Panc1 (cell line): ENCODE measurements around the gene SLITRK3. TPM values are rescaled to one million over a fixed set of nuclear protein-coding genes. Genes with fewer than 3 reads are reported as not detected.

ENCODE experiments used
- ATAC-seq: fragments of 200-7000 bp; cut with Tn5 transposase; 2 replicates; pipeline ENCODE4 v1.9.1; 2020; ENCODE audit warnings: mild to moderate bottlenecking, moderate library complexity
- BruUV-seq: library from RNA; stranded (reverse); fragments of 400-500 nt; replicated peaks from 2 replicates; lab custom pipeline; 2021; lab: Mats Ljungman, UMichigan
- CTCF ChIA-PET: fragments of 300-600 bp; sonication (Branson Sonifier 250); formaldehyde crosslinking; loops from one replicate; lab custom pipeline; 2022; ENCODE audit warnings: antibody characterized with exemption; lab: Charles Lee
- POLR2A ChIA-PET: fragments of 300-600 bp; sonication (Branson Sonifier 250); formaldehyde crosslinking; loops from one replicate; lab custom pipeline; 2022; ENCODE audit warnings: antibody characterized with exemption; lab: Charles Lee
- DNase-seq: peaks from one replicate; pipeline ENCODE4 v3.0.0-alpha.2; 2010; ENCODE audit warnings: low read depth, low spot score
- H3K27ac ChIP-seq: 2 replicates; pipeline ENCODE4 v1.5.1; 2011; ENCODE audit warnings: mild to moderate bottlenecking, low read length, inconsistent platforms
- H3K27me3 ChIP-seq: fragments of 200-500 bp; sonication (Bioruptor generic); 2 replicates; pipeline ENCODE4 v1.6.0; 2014; ENCODE audit warnings: low read length, inconsistent platforms; ENCODE audit not compliant: control insufficient read depth, insufficient read depth
- H3K36me3 ChIP-seq: fragments of 200-500 bp; sonication (Bioruptor generic); 2 replicates; pipeline ENCODE4 v1.5.1; 2014; ENCODE audit warnings: inconsistent platforms, mild to moderate bottlenecking, low read length, moderate library complexity; ENCODE audit not compliant: control insufficient read depth, insufficient read depth
- H3K4me1 ChIP-seq: 2 replicates; pipeline ENCODE4 v1.5.1; 2011; ENCODE audit warnings: inconsistent platforms, mild to moderate bottlenecking, low read length, moderate library complexity; ENCODE audit not compliant: control insufficient read depth, insufficient read depth
- H3K4me3 ChIP-seq, 2 experiments: 2 replicates each; pipeline ENCODE4 v1.5.1; 2011 to 2012; ENCODE audit warnings: low read depth in 2 of 2, low read length in 2 of 2, mild to moderate bottlenecking in 2 of 2, inconsistent platforms in 1 of 2, moderate library complexity in 1 of 2
- H3K9me3 ChIP-seq: fragments of 200-500 bp; sonication (Bioruptor generic); 2 replicates; pipeline ENCODE4 v1.5.1; 2014; ENCODE audit warnings: low read depth, mild to moderate bottlenecking, inconsistent platforms, low read length, moderate library complexity; ENCODE audit not compliant: control insufficient read depth, insufficient read depth
- CTCF ChIP-seq: fragments of 450-650 bp; IDR thresholded peaks from 2 replicates; pipeline ENCODE4 v1.5.1; 2017; ENCODE audit warnings: mild to moderate bottlenecking
- POLR2AphosphoS5 ChIP-seq: IDR thresholded peaks from 2 replicates; pipeline ENCODE4 v1.6.1; 2012; ENCODE audit warnings: mild to moderate bottlenecking, low read depth, low read length, moderate library complexity
- REST ChIP-seq, 2 experiments: IDR thresholded peaks; 2 replicates each; pipeline ENCODE4 v1.6.1; 2011 to 2012; ENCODE audit warnings: low read depth in 2 of 2, control low read depth in 1 of 2, low read length in 1 of 2, mild to moderate bottlenecking in 1 of 2, moderate library complexity in 1 of 2; ENCODE audit not compliant: insufficient read depth in 1 of 2
- SIN3A ChIP-seq: IDR thresholded peaks from 2 replicates; pipeline ENCODE4 v1.6.1; 2012; ENCODE audit warnings: low read depth, mild to moderate bottlenecking, low read length, moderate library complexity, borderline replicate concordance; ENCODE audit not compliant: insufficient read depth
- TCF7L2 ChIP-seq: IDR thresholded peaks from 2 replicates; pipeline ENCODE4 v1.6.1; 2011; ENCODE audit warnings: mild to moderate bottlenecking, low read depth, low read length, inconsistent platforms
- in situ Hi-C: cut with HindIII; loops from 2 replicates; pipeline ENCODE4 v1.10.0; 2016; ENCODE audit warnings: low sequenced_read_pairs, low pct_unique_long_range_greater_than_20kb
- intact Hi-C: fragments of 100-400 bp; cut with micrococcal nuclease; formaldehyde crosslinking; loops from one replicate; pipeline ENCODE4 v1.10.0; 2022; ENCODE audit not compliant: unreplicated experiment
- total RNA-seq: library from RNA; stranded (reverse); gene quantifications from one replicate; pipeline ENCODE4 v1.2.1, GENCODE V29; 2021; ENCODE audit not compliant: unreplicated experiment

The SLITRK3 gene
- total RNA-seq, 1 experiment from 2014 or later = not detected

GRCh38 chr3:165170236-165170635 lies 25.9 kb downstream of the SLITRK3 start:
- BruUV-seq = no TSS peak
- Histone ChIP-seq H3K27ac (no peak overlapping the region), H3K36me3 (no peaks in the 10 kb centered on the region), H3K27me3 (no peaks in the 10 kb centered on the region), H3K4me3 (no peak overlapping the region), H3K4me1 (no peaks in the 10 kb centered on the region), H3K9me3 (no peaks in the 10 kb centered on the region)
- intact Hi-C loops (no loop called here), in situ Hi-C loops (no loop called here)
- DNase-seq = no peak
- ChIA-PET CTCF (no interaction called here), POLR2A (no interaction called here)
- TF ChIP-seq TCF7L2 = no peak
- no peak for TF ChIP-seq POLR2AphosphoS5
- no peak for TF ChIP-seq CTCF
- no peak for TF ChIP-seq SIN3A
- no peak for TF ChIP-seq REST (IDR thresholded peaks at IDR 0.05; ENCODE audit: insufficient read depth in 1 of 2, low read depth in 2 of 2, low read length in 1 of 2)
- ATAC-seq = no peak

GRCh38 chr3:165169368-165169767 lies 26.8 kb downstream of the SLITRK3 start:
- no peak for TF ChIP-seq SIN3A
- no peak for TF ChIP-seq POLR2AphosphoS5
- TF ChIP-seq CTCF = no peak
- no peak for TF ChIP-seq TCF7L2
- TF ChIP-seq REST (IDR thresholded peaks at IDR 0.05; ENCODE audit: insufficient read depth in 1 of 2, low read depth in 2 of 2, low read length in 1 of 2) = no peak
- intact Hi-C loops = no loop called here
- CTCF ChIA-PET = no interaction called here
- POLR2A ChIA-PET = interaction anchor here (0.6 kb wide), 1 partner anchor 122 kb away, joined by 3 read pairs; no protein-coding TSS in a partner anchor
- Histone ChIP-seq H3K27ac (no peak overlapping the region), H3K4me3 (no peak overlapping the region), H3K27me3 (no peaks in the 10 kb centered on the region), H3K4me1 (no peaks in the 10 kb centered on the region), H3K9me3 (no peaks in the 10 kb centered on the region), H3K36me3 (no peaks in the 10 kb centered on the region)
- ATAC-seq (no peak), DNase-seq (no peak)
- no TSS peak for BruUV-seq
- in situ Hi-C loops = no loop called here
